H4 (cell line): Measurements from ENCODE around the gene NF2. TPM values are rescaled to one million over a fixed set of nuclear protein-coding genes. Genes with fewer than 3 reads are reported as not detected.
"Not testable (repeated sequence)": the region's sequence is repeated elsewhere in the genome, so short reads cannot be mapped to it uniquely, and the experiment has no call there.

Experiments
- DNase-seq: peaks from one replicate; pipeline ENCODE4 v3.0.0-alpha.2; 2015; ENCODE audit warnings: low spot score
- total RNA-seq: library from RNA; depleted of rRNA; stranded (reverse); fragments of >200 nt; shearing (Covaris generic); gene quantifications from 2 replicates; pipeline ENCODE4 v1.2.3, GENCODE V29; 2014; rRNA removed

Gene NF2
- 32.3 and 32.4 TPM in 2 replicates for total RNA-seq

- peak; percentile 96 for DNase-seq
These were observed at the start of gene NF2 for GRCh38 chr22:29603358-29604075. Gene NF2, plus strand, starts transcription at chr22:29603633. Its CDS starts 366 bp downstream, at chr22:29603999.

- no peak for DNase-seq
These were observed 48.3 kb upstream of the NF2 start for GRCh38 chr22:29555065-29555644.

DNA sequence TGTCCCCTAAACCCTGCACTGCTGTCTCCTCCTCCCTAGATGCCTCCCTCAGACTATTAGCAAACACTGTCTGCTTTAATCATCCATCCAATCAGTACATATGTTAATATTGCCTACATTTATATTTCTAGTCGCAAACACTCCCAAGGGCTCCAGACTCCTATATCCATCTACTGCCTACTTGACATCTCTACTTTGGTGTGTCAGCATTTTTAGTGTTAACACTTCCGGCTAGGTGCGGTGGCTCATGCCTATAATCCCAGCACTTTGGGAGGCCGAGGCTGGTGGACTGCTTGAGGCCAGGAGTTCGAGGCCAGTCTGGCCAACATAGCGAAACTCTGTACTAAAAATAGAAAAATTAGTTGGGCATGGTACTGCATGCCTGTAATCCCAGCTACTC is 44.4 kb upstream of the NF2 start:
- DNase-seq: no peak

DNA sequence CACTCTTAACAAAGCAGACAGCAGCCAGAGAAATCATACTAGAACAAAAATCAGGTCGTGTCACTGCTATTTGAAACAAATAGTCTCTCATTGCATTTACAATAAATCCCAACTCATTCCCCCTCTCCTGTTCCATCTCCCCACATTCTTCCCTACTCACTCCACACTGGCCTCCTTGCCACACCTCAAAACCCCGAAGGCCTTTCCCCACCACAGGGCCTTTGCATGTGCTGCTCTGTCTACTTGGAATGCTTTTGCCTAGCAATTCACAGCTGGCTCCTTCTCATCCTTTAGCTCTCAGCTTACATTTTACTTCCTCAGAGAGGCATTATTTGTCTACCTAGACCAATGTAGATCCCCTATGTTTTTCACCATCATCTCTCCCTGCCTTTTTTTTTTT is 43.6 kb upstream of the NF2 start:
- no peak for DNase-seq

DNA sequence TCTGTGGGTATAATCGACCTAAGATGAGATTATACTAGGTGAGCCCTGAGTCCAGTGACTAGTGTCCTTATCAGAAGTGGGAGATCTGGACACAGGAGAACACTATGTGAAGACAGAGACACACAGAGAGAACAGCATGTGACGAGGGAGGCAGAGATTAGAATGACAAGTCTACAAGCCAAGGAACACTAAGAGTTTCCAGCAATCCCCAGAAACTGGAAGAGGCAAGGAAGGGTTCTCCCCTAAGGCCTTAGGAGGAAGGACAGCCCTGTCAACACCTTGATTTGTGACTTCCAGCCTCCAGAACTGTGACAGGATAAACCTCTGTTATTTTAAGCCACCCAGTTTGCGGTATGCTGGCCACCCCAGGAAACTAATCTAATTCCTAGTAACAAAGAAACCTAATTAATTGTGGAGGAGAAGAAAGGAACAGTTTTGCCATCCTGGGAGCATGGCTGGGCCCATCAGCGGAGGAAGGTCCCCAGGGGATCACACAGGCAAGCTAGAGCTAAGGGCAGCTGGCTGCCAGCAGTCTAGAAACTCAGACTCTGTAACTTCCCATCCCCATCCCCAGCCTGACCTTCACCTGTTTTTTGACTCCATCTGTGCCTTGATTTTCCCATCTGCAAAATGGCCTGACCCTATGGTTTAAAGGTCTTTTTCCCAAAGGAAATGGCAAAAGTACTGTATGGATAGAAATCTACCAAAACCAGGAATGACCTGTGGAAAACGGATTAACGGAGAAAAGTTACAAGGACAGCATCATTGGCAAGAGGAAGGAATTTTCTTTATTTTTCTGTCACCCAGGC is 39.6 kb upstream of the NF2 start:
- no peak for DNase-seq

GRCh38 chr22:29566513-29566912 is 36.9 kb upstream of the NF2 start:
- not testable (repeated sequence) for DNase-seq

- DNase-seq: no peak
These were observed 36.1 kb upstream of the NF2 start for GRCh38 chr22:29567338-29567737.

- no peak for DNase-seq
These were observed 34.3 kb upstream of the NF2 start for GRCh38 chr22:29569011-29569678.

DNA sequence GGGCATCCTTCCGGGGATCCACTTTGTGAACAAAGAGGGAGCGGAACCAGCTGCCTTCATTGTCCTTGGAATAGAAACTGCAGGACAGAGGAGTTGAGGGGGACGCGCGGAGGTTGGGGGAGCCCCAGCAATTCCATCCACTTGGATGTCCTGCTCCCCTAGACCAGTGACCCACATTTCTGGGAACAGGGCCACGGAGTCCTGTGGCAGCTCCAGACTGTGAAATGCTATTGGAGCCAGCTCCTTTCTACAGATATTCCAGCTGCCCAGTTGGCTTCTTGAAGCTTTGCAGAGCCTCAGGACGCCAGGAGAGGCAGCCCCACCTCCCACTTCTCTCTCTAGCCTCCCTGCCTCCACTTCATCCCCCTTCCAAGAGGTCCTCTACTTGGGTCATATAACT is 33.0 kb upstream of the NF2 start:
- no peak for DNase-seq

GRCh38 chr22:29570912-29571549 is 32.4 kb upstream of the NF2 start:
- DNase-seq: no peak

GRCh38 chr22:29574762-29575450 is 28.5 kb upstream of the NF2 start:
- DNase-seq: no peak

DNA sequence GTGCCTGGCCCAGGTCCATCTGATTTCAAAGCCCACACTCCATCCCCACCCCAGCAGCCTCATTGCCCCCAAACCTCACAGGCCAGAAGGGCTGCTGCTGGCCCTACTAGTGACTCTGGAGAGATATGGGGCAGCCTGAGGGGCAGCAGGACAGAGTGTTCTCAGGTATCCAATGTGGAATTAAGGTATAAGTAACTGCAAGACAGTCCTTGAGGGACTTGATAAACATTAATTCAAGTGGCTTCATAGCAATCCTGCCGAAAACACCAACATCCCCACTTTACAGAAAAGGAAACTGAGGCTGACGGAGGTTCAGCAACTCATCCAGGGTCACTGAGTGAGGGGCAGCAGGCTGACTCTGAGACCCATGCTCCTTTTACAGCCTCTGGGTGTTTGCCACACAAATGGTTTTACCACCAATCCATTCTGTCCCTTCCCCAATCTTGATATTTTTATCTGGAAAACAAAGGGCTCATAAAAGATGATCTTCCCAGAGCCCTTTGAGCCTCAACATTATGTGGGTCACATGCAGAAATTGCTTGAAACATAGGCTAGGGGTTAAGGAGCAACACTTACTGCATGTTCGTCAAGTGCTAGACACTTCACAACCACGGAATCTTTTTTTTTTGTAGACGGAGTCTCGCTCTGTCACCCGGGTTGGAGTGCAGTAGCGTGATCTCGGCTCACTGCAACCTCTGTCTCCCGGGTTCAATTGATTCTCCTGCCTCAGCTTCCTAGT is 24.8 kb upstream of the NF2 start:
- no peak for DNase-seq

DNA sequence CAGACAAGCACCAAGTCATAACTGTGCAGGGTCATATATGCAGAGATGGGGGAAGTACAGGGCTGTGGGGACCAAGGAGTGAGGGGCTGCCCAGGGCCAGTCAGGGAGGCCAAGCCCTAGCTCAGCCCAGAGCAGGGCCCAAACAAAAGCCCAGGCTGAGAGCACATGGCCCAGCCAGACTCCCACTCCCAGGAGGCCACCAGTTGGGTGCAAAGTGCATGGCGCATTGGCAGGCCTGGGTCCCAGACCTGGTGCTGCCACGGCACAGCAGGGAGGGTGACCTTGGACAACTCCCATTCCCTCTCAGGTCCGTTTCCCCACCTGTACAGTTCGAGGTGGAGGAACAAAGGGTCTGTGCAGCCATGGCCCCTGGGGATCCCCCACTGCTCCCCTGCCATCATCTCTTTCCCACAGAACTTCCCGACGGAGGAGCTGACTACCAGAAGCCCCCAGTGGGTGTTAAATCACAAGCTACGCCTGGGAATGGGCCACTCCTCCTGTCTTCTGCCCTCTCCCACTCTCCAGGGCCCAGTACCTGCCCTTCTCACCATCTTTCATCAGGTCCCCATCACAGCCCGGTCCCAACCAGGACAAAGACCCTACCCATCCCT is 23.1 kb upstream of the NF2 start:
- DNase-seq: no peak

- DNase-seq: no peak
These were observed 21.6 kb upstream of the NF2 start for GRCh38 chr22:29581799-29582198.

- DNase-seq: no peak
These were observed 18.5 kb upstream of the NF2 start for GRCh38 chr22:29584975-29585374.

DNA sequence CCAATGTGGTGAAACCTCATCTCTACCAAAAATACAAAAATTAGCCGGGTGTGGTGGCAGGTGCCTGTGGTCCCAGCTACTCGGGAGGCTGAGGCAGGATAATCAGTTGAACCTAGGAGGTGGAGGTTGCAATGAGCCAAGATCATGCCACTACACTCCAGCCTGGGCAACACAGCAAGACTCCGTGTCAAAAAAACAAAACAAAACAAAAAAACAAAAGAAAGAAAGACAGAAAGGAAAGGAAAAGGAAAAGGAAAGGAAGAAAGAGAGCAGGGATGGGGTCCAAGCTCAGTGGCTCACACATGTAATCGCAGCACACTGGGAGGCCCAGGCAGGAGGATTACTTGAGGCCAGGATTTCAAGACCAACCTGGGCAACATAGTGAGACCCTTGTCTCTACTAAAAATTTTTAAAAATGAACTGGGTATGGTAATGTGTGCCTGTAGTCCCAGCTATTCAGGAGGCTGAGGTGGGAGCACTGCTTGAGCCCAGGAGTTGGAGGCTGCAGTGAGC is 17.2 kb upstream of the NF2 start:
- not testable (repeated sequence) for DNase-seq

GRCh38 chr22:29587938-29588699 is 15.3 kb upstream of the NF2 start:
- DNase-seq: no peak

GRCh38 chr22:29593923-29594322 is 9.5 kb upstream of the NF2 start:
- no peak for DNase-seq

DNA sequence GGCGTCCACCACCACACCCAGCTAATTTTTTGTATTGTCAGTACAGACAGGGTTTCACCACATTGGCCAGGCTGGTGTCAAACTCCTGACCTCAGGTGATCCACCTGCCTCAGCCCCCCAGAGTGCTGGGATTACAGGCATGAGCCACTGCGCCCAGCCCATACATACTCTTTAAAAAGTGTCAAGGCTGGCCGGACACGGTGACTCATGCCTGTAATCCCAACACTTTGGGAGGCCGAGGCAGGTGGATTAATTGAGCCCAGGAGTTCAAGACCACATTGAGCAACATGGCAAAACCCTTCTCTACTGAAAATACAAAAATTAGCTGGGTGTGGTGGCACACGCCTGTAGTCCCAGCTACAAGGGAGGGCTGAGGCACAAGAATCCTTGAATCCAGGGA is 9.0 kb upstream of the NF2 start:
- not testable (repeated sequence) for DNase-seq
